KMS-11 (cell line): Measurements from ENCODE around the gene PCDHA2.

Experiments
- H2AFZ ChIP-seq: fragments of 200-600 bp; sonication (generic); 2 replicates; pipeline ENCODE4 v1.6.1; 2016; ENCODE audit warnings: antibody characterized with exemption, mixed run types, low read depth
- H3K27ac ChIP-seq: fragments of 200-600 bp; sonication (generic); 2 replicates; pipeline ENCODE4 v1.6.1; 2016; ENCODE audit warnings: mild to moderate bottlenecking, mixed run types
- H3K27me3 ChIP-seq: fragments of 200-600 bp; sonication (generic); 2 replicates; pipeline ENCODE4 v1.6.1; 2017; ENCODE audit warnings: mild to moderate bottlenecking, low read depth, mixed run types, moderate library complexity; ENCODE audit not compliant: insufficient read depth
- H3K36me3 ChIP-seq: fragments of 200-600 bp; sonication (generic); 2 replicates; pipeline ENCODE4 v1.6.1; 2017; ENCODE audit warnings: mild to moderate bottlenecking, mixed run types; ENCODE audit not compliant: insufficient read depth
- H3K4me1 ChIP-seq: fragments of 200-600 bp; sonication (generic); 2 replicates; pipeline ENCODE4 v1.6.1; 2016; ENCODE audit warnings: mild to moderate bottlenecking, low read depth, mixed run types; ENCODE audit not compliant: poor library complexity, severe bottlenecking
- H3K4me2 ChIP-seq: fragments of 200-600 bp; sonication (generic); 2 replicates; pipeline ENCODE4 v1.7.0; 2016; ENCODE audit warnings: mild to moderate bottlenecking, mixed run types
- H3K4me3 ChIP-seq: fragments of 200-600 bp; sonication (generic); IDR thresholded peaks from 2 replicates; pipeline ENCODE4 v1.6.1; 2017; ENCODE audit warnings: low read depth, low read length, mixed read lengths; ENCODE audit not compliant: insufficient read depth
- H3K79me2 ChIP-seq: fragments of 200-600 bp; sonication (generic); 2 replicates; pipeline ENCODE4 v1.6.1; 2016; ENCODE audit warnings: low read depth, mixed run types; ENCODE audit not compliant: insufficient read depth
- H3K9ac ChIP-seq: fragments of 200-600 bp; sonication (generic); 2 replicates; pipeline ENCODE4 v1.6.1; 2016; ENCODE audit warnings: mild to moderate bottlenecking, mixed run types
- H4K20me1 ChIP-seq: fragments of 200-600 bp; sonication (generic); 2 replicates; pipeline ENCODE4 v1.6.1; 2016; ENCODE audit warnings: mild to moderate bottlenecking, mixed run types; ENCODE audit not compliant: insufficient read depth
- TF ChIP-seq, protein P1 (sequence below): fragments of 200-600 bp; sonication (generic); conservative IDR thresholded peaks from 2 replicates; pipeline ENCODE4 v1.6.1; 2017; ENCODE audit warnings: low read depth, mild to moderate bottlenecking, antibody characterized with exemption, low read length, moderate library complexity, mixed read lengths

PCDHA2 gene

DNA sequence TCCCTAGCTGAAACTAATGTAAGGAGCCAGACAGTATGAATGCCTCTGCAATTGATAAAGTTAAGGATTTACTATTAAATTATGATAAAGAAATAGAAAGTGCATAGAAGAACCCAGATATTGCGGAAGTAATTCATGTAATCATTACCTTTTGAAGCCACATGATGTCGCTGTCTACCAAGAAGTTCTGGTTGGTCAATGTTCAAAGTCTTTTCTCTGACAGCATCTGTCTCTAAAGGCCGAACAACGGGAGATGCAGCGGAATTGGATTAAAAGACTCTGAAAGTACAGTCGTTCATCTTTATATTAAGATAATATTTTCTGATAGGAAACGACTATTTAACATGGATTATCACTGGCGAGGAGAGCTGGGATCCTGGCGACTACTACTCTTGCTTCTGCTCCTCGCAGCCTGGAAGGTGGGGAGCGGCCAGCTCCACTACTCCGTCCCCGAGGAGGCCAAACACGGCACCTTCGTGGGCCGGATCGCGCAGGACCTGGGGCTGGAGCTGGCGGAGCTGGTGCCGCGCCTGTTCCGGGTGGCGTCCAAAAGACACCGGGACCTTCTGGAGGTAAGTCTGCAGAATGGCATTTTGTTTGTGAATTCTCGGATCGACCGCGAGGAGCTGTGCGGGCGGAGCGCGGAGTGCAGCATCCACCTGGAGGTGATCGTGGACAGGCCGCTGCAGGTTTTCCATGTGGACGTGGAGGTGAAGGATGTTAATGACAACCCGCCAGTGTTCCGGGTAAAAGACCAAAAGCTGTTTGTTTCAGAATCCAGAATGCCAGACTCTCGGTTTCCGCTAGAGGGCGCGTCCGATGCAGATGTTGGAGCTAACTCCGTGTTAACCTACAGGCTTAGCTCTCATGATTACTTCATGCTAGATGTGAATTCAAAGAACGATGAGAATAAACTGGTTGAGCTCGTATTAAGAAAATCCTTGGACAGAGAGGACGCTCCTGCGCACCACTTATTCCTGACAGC, 46.6 kb downstream of the PCDHA2 start, which contains the start of gene PCDHA8:
TSS of gene PCDHA8 (plus strand) at position 210 of the 985 bp plus-strand sequence. CDS start at position 345, 135 bp downstream.
- Histone ChIP-seq H3K27me3 (no peaks in the 10 kb centered on the region), H3K79me2 (no peaks in the 10 kb centered on the region), H3K4me2 (no peak within 1 kb of the TSS), H3K4me1 (no peaks in the 10 kb centered on the region), H3K9ac (no peak within 1 kb of the TSS), H3K27ac (no peak within 1 kb of the TSS), H4K20me1 (no peaks in the 10 kb centered on the region), H3K4me3 (no peak within 1 kb of the TSS), H3K36me3 (no peaks in the 10 kb centered on the region), H2AFZ (no peak within 1 kb of the TSS)
- TF ChIP-seq, protein P1, sequence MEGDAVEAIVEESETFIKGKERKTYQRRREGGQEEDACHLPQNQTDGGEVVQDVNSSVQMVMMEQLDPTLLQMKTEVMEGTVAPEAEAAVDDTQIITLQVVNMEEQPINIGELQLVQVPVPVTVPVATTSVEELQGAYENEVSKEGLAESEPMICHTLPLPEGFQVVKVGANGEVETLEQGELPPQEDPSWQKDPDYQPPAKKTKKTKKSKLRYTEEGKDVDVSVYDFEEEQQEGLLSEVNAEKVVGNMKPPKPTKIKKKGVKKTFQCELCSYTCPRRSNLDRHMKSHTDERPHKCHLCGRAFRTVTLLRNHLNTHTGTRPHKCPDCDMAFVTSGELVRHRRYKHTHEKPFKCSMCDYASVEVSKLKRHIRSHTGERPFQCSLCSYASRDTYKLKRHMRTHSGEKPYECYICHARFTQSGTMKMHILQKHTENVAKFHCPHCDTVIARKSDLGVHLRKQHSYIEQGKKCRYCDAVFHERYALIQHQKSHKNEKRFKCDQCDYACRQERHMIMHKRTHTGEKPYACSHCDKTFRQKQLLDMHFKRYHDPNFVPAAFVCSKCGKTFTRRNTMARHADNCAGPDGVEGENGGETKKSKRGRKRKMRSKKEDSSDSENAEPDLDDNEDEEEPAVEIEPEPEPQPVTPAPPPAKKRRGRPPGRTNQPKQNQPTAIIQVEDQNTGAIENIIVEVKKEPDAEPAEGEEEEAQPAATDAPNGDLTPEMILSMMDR = 0 out of 2 replicates have a peak, but pooled peaks have one; percentile 27

DNA sequence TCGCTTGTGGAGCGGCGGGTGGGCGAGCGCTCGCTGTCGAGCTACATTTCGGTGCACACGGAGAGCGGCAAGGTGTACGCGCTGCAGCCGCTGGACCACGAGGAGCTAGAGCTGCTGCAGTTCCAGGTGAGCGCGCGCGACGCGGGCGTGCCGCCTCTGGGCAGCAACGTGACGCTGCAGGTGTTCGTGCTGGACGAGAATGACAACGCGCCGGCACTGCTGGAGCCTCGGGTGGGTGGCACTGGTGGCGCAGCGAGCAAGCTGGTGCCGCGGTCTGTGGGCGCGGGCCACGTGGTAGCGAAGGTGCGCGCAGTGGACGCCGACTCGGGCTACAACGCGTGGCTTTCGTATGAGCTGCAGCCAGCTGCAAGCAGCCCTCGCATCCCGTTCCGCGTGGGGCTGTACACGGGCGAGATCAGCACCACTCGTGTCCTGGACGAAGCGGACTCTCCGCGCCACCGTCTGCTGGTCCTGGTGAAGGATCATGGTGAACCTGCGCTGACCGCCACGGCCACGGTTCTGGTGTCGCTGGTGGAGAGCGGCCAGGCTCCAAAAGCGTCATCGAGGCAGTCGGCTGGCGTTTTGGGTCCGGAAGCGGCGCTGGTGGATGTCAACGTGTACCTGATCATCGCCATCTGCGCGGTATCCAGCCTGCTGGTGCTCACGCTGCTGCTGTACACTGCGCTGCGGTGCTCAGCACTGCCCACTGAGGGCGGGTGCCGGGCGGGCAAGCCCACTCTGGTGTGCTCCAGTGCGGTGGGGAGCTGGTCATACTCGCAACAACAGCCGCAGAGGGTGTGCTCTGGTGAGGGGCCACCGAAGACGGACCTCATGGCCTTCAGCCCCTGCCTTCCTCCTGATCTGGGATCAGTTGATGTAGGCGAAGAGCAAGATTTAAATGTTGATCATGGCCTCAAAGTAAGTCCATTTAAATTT, 48.4 kb downstream of the PCDHA2 start:
- no peaks in the 10 kb centered on the region for H3K4me1 ChIP-seq
- no peaks in the 10 kb centered on the region for H3K27me3 ChIP-seq
- no peaks in the 10 kb centered on the region for H4K20me1 ChIP-seq
- no peak overlapping the region for H3K4me3 ChIP-seq
- H3K4me2 ChIP-seq = no peak overlapping the region
- H3K27ac ChIP-seq = no peak overlapping the region
- no peaks in the 10 kb centered on the region for H3K36me3 ChIP-seq
- TF ChIP-seq, protein P1 = no peak
- H3K9ac ChIP-seq = no peak overlapping the region
- no peaks in the 10 kb centered on the region for H3K79me2 ChIP-seq
- no peak overlapping the region for H2AFZ ChIP-seq
